Fibroblast of peridontal ligament (primary cell): Measurements from ENCODE around the gene SNRNP48.
A peak's percentile ranks its signal among the peaks of the same experiment; 100 is the strongest.

Experiments used
- DNase-seq: peaks from one replicate; pipeline ENCODE4 v3.0.0-alpha.2; 2010; ENCODE audit errors: extremely low read depth

Gene SNRNP48

DNA sequence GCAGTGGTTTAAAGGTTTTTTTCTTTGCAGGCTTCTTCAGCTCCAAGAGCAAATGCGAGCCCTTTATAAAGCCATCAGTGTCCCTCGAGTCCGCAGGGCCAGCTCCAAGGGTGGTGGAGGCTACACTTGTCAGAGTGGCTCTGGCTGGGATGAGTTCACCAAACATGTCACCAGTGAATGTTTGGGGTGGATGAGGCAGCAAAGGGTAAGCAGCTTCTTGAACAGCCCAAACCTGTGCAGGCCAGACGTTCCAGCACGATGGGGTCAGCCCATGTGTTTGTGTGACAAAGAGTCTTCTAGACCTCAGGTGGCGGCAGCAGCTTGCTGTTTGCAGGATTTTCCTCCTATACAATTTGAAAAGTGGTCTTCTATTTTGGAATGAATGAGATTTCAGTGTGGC is 30.8 kb upstream of the SNRNP48 start:
- DNase-seq: no peak

GRCh38 chr6:7559651-7560385 is 30.2 kb upstream of the SNRNP48 start:
- no peak for DNase-seq

- DNase-seq: no peak
Observed at GRCh38 chr6:7561153-7561964, 28.6 kb upstream of the SNRNP48 start.

DNA sequence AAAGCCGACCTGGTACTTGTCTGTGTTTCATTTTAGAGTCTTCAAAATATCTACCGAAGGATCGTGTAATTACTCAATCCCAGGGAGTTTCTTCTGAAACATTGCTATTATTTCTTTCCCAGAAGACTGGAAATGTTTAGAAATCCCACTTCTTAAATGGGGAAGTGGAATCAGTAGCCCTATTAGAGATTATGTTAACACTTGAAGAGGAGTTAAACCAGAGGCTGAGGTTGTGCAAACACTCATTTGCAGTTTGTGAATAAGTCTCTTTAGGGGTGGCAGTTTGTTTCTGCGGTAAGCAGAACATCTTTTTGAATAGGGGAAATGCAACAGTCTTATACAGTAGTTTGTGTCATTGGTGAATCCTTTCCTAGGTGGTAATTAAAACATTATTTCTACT is 27.2 kb upstream of the SNRNP48 start:
- no peak for DNase-seq

GRCh38 chr6:7566107-7566506 is 23.9 kb upstream of the SNRNP48 start:
- peak; percentile 69 for DNase-seq

DNA sequence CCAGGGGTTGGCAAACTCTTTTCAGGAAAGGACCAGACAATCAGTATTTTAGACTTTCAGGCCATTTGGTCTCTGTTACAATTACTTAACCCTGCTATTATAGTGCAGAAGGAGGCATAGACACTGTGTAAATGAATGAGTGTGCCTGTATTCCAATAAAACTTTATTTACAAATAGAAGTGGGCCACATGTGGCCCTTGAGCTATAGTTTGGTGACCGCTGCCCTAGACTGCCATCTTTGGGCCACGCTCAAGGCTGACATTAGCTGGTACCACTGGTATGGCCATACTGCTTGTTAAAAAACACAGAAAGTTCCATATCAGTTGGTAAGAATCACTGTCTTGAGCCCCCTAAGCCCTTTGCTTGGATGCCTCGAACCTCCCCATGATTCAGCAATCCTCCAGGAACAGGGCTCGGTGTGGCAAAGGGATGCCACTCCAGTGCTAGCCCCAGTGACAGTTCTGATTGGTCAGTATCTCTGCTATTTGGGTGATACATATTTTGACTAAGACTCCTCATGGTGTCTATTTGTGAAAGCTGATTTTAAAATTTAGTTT is 23.3 kb upstream of the SNRNP48 start:
- DNase-seq: no peak

GRCh38 chr6:7568021-7568420 is 22.0 kb upstream of the SNRNP48 start:
- peak; percentile 95 for DNase-seq

- DNase-seq: no peak
Observed at GRCh38 chr6:7569082-7569481, 20.9 kb upstream of the SNRNP48 start.

DNA sequence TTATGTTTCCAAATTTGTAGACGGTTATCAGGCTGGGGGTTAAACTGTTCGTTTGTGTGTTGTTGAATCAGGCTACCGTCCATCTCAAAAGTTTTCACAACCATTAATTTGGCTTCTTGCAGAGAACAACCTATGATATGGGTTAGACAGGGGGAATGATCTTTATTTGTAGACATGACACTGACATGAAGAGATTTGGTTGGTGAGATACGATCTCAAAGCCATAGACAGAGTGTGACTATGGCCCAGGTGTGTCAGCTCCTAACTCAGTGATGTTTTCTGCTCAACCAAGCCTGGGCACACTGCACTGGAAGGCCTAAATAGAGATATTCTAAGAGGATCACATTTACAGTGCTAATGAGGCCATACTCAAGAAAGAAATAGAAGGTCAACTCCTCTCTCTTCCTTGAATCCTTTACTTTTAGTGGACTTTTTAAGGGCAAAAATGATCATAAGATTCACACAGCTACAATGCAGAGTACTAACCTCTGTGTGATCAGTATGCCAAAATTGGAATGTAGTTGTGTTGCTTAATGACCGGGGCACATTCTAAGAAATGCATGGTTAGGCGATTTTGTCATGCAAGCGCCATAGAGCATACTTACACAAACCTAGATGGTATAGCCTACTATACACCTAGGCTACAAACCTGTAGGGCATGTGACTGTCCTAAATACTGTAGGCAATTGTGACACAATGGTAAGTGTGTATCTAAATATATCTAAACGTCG is 17.6 kb upstream of the SNRNP48 start:
- no peak for DNase-seq

- no peak for DNase-seq
Observed at GRCh38 chr6:7574500-7574899, 15.5 kb upstream of the SNRNP48 start.

DNA sequence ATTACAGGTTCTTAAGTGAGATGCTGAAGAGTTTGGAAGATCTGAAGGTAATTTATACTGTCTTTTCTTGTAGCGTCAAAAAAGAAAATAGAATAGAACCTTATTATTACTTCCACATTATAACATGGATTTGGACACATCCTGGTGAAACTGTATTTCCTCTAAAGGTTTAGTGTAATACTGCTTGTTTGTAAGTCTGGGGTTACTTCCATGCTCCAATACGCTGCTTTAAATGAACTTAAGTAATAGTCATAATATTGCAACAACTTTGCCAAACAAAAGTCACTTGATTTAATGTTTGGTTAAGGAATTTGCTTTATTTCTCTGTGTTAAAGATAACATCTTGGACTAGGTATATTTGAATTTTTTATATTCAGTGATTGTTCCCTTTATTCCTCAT is 11.5 kb upstream of the SNRNP48 start:
- no peak for DNase-seq

DNA sequence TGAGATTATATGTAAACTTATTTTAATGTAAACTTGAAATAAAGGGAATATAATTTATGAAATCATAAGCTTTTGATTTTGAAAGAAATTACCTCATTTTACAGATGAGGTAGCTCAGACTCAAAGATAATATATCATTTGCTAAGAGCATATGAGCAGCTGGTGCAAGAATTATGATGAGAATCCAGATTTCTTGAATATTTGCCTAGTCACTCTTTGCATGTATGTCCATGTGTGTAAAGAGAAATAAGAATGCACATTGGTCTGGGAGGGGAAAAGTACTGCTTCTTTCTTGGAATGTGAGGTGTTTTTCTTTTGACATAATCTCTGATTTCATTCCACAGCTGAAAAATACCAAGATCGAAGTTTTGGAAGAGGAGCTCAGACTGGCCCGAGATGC is 11.1 kb upstream of the SNRNP48 start:
- DNase-seq: no peak

- DNase-seq: no peak
Observed at GRCh38 chr6:7579851-7580250, 10.1 kb upstream of the SNRNP48 start.

GRCh38 chr6:7580537-7580926 is 9.5 kb upstream of the SNRNP48 start:
- no peak for DNase-seq

DNA sequence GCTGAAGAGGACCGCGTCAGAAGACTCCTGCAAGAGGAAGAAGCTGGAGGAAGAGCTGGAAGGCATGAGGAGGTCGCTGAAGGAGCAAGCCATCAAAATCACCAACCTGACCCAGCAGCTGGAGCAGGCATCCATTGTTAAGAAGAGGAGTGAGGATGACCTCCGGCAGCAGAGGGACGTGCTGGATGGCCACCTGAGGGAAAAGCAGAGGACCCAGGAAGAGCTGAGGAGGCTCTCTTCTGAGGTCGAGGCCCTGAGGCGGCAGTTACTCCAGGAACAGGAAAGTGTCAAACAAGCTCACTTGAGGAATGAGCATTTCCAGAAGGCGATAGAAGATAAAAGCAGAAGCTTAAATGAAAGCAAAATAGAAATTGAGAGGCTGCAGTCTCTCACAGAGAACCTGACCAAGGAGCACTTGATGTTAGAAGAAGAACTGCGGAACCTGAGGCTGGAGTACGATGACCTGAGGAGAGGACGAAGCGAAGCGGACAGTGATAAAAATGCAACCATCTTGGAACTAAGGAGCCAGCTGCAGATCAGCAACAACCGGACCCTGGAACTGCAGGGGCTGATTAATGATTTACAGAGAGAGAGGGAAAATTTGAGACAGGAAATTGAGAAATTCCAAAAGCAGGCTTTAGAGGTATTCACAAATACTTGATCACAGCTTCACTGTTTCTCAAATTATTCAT is 8.9 kb upstream of the SNRNP48 start:
- DNase-seq: no peak

DNA sequence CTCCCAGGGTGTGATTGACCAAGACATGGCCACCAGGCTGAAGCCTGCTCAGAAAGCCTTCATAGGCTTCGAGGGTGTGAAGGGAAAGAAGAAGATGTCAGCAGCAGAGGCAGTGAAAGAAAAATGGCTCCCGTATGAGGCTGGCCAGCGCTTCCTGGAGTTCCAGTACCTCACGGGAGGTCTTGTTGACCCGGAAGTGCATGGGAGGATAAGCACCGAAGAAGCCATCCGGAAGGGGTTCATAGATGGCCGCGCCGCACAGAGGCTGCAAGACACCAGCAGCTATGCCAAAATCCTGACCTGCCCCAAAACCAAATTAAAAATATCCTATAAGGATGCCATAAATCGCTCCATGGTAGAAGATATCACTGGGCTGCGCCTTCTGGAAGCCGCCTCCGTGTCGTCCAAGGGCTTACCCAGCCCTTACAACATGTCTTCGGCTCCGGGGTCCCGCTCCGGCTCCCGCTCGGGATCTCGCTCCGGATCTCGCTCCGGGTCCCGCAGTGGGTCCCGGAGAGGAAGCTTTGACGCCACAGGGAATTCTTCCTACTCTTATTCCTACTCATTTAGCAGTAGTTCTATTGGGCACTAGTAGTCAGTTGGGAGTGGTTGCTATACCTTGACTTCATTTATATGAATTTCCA is 4.6 kb upstream of the SNRNP48 start:
- no peak for DNase-seq

DNA sequence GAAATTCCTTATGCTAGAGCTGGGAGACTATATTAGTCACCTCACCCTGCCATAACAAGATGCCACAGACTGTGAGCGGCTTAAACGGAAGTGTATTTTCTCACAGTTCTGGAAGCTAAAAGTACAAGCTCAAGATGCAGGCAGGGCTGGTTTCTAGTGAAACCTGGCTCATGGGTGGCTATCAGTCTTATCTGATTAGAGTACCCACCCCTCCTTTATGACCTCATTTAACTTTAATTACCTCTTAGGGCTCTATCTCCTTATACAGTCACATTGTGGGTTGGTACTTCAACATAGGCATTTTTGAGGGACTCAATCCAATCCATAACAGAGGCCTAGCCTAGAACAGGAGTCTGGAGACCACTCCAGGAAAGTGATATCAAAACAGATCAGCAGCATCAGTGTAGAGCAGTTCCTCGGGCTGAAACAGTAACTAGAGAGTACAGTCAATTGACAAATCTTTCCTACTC is 2.3 kb upstream of the SNRNP48 start:
- DNase-seq: peak; percentile 24

GRCh38 chr6:7588506-7588905 is 1.5 kb upstream of the SNRNP48 start:
- no peak for DNase-seq

GRCh38 chr6:7589221-7589620 is 777 bp upstream of the SNRNP48 start:
- no peak for DNase-seq

DNA sequence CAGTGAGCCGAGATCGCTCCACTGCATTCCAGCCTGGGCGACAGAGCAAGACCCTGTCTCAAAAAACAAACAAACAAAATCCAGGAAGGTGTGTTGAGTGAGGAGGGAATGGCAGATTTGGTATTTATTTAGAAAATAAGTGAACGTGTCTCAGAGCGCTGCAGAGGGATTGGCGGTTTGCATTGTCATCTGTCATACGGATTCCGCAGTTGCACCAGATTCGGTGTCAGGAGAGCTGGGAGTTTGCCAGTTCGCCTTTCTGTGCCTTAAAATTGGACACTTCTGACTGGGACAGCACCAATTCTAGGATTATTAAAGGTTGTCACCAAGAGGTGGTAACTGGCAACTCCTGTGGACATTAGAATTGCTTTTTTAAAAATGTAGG is 912 bp downstream of the SNRNP48 start:
- DNase-seq: no peak

DNA sequence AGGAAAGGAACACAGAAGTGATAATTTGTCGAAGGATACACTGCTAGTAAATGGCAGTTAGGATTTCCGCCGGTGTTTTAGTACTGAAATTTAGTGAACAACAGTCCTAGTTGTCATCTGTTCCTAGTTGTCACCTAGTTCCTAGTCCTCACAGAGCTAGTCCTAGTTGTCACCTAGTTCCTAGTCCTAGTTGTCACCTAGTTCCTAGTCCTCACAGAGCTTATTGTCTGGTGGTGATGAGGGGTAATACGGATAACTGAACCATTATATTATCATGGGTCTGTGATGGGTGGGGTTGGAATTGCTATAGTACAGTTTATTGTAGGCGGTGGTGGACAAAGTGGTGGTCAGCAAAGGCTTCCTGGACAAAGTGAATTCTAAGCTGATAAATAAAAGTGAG is 1.8 kb downstream of the SNRNP48 start:
- no peak for DNase-seq
